ENCODE measurements around the gene KDM8.
A peak's percentile ranks its signal among the peaks of the same experiment; 100 is the strongest.

KDM8 gene

DNA sequence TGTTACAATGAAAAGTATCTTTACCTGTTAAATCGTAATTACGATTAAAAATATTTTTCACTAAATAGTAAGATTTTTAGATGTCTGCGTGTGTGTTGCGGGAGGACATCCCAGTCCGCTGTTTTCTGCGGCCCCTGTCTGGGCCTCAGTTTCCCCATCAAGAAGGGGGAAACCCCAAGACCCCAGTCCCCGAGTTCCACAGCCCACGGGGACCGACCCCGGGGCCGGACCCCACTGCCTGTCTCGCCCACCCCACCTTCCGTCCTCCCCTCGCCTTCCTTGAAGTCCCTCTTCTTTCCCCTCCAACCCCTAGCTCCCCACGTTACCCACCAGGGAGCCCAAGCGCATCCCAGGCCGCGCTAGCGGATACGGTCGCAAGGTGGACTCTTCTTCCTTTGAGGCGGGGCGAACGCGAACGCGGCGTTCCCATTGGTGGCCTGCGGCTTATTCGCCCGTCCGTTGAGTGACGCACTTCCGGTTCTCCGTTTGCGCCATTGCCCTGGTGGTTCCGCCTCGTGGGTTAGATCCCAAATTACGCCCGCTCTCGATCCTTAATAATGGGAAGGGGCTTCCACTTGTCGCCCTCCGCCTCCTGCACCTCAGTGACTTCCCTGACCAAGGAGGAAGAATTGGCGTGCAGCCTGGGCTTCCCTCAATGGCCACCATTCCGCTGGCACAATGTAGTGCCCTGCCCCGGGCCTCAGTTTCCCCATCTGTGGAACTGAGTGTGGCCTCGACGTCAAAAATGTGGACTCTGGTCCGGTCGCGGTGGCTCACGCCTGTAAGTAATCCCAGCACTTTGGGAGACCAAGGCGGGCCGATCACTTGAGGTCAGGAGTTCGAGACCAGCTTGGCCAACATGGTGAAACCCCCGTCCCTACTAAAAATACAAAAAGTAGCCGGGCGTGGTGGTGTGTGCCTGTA, 65.3 kb downstream of the KDM8 start, which contains the start of gene NSMCE1:
Gene NSMCE1, minus strand, starts transcription at position 397 of the 924 bp plus-strand sequence. CDS start 11,202 bp downstream, outside the sequence.
- DNase-seq (ENCODE audit: low read depth) = peak; percentile 97
- peak within 1 kb of the TSS; percentile 91 for H3K4me3 ChIP-seq (ENCODE audit: low read depth, low read length)
- TF ChIP-seq, protein P1, sequence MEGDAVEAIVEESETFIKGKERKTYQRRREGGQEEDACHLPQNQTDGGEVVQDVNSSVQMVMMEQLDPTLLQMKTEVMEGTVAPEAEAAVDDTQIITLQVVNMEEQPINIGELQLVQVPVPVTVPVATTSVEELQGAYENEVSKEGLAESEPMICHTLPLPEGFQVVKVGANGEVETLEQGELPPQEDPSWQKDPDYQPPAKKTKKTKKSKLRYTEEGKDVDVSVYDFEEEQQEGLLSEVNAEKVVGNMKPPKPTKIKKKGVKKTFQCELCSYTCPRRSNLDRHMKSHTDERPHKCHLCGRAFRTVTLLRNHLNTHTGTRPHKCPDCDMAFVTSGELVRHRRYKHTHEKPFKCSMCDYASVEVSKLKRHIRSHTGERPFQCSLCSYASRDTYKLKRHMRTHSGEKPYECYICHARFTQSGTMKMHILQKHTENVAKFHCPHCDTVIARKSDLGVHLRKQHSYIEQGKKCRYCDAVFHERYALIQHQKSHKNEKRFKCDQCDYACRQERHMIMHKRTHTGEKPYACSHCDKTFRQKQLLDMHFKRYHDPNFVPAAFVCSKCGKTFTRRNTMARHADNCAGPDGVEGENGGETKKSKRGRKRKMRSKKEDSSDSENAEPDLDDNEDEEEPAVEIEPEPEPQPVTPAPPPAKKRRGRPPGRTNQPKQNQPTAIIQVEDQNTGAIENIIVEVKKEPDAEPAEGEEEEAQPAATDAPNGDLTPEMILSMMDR (conservative IDR thresholded peaks at IDR 0.05; ENCODE audit: low read depth, low read length) = peak; percentile 39

- TF ChIP-seq, protein P1 (conservative IDR thresholded peaks at IDR 0.05; ENCODE audit: low read depth, low read length) = no peak
- H3K4me3 ChIP-seq (ENCODE audit: low read depth, low read length) = peak overlapping the region; percentile 91
- no peak for DNase-seq (ENCODE audit: low read depth)
Measured at GRCh38 chr16:27269300-27270150, 66.2 kb downstream of the KDM8 start.

DNA sequence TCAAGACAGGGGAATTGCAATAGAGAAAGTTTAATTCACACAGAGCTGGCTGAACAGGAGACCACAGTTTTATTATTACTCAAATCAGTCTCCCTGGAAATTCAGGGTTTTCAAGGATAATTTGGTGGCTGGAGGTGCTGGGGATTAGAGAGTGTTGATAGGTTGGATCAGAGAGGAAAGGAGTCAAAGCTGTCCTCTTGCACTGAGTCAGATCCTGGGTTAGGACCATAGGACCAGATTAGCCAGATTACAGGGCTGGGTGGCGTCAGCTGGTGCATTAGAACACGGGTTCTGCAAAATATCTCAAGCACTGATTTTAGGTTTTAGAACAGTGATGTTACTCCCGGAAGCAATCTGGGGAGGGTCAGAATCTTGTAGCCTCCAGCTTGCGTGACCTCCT, 67.0 kb downstream of the KDM8 start:
- TF ChIP-seq, protein P1 (conservative IDR thresholded peaks at IDR 0.05; ENCODE audit: low read depth, low read length) = no peak
- no peak overlapping the region for H3K4me3 ChIP-seq (ENCODE audit: low read depth, low read length)
- no peak for DNase-seq (ENCODE audit: low read depth)
